WERI-Rb-1 (cell line): ENCODE data around the gene STOML1.

Source experiments
- DNase-seq: peaks from one replicate; pipeline ENCODE4 v3.0.0-alpha.2; 2020
- H3K27ac ChIP-seq: fragments of 250-450 bp; sonication (Bioruptor Pico); 2 replicates; pipeline ENCODE4 v1.5.1; 2020; ENCODE audit warnings: mild to moderate bottlenecking, moderate library complexity
- H3K27me3 ChIP-seq: fragments of 250-450 bp; sonication (Bioruptor Pico); 2 replicates; pipeline ENCODE4 v1.5.1; 2021; ENCODE audit warnings: mild to moderate bottlenecking, low read depth, moderate library complexity; ENCODE audit not compliant: insufficient read depth, severe bottlenecking
- H3K36me3 ChIP-seq: fragments of 250-450 bp; sonication (Bioruptor Pico); 2 replicates; pipeline ENCODE4 v1.5.1; 2020; ENCODE audit warnings: mild to moderate bottlenecking, moderate library complexity
- H3K4me3 ChIP-seq: 2 replicates; pipeline ENCODE4 v1.5.1; 2011; ENCODE audit warnings: low read depth, mild to moderate bottlenecking, control low read depth, low read length
- H3K9me3 ChIP-seq: fragments of 250-450 bp; sonication (Bioruptor Pico); 2 replicates; pipeline ENCODE4 v1.5.1; 2021; ENCODE audit warnings: mild to moderate bottlenecking, moderate library complexity; ENCODE audit not compliant: severe bottlenecking
- TF ChIP-seq, protein P1 (sequence below): IDR thresholded peaks from 2 replicates; pipeline ENCODE4 v1.5.1; 2011; ENCODE audit warnings: low read depth, mild to moderate bottlenecking, control low read depth, inconsistent platforms, low read length

Gene STOML1, protein sequence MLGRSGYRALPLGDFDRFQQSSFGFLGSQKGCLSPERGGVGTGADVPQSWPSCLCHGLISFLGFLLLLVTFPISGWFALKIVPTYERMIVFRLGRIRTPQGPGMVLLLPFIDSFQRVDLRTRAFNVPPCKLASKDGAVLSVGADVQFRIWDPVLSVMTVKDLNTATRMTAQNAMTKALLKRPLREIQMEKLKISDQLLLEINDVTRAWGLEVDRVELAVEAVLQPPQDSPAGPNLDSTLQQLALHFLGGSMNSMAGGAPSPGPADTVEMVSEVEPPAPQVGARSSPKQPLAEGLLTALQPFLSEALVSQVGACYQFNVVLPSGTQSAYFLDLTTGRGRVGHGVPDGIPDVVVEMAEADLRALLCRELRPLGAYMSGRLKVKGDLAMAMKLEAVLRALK

DNA sequence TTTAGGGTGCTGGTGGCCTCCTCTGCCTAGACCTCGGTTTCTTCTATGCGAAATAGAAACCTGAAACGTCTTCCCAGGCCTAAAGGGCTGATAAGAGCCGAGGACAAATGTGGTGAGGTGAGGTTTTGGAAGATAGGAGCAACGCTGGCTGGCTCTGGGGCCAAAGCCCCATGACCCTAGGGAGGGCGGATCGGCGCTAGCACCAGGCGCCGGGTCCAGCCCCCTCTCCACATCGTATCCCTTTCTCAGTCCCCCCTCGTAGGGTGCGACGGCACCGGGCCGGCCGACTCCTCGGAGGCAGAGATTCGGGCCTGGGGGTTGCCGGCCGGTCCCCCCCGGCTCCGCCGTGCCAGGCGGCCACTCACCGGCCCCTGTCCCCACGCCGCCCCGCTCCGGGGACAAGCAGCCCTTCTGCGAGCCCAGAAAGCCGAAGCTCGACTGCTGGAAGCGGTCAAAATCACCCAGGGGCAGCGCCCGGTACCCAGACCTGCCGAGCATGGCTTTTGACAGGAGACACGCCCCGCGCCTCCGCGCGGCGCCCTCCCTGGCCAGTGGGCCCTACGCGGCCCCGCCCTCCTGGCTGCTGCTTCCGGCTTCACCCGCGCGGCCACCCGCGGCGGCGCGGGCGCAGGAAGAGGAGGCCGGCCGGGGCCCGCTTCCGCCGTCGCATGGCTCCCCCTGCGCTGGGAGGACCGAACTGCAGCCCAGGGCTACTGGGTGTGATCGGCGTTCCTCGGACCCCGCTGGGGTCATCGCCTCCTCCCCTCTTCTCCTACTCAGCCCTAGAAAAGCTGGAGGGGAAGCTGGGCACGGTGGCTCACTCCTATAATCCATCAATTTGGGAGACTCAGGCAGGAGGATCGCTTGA lies at the start of gene STOML1:
TSS of gene STOML1 (minus strand) at position 570 of the 868 bp plus-strand sequence. CDS start at position 498, 72 bp downstream.
- peak within 1 kb of the TSS; percentile 24 for H3K27ac ChIP-seq

DNA sequence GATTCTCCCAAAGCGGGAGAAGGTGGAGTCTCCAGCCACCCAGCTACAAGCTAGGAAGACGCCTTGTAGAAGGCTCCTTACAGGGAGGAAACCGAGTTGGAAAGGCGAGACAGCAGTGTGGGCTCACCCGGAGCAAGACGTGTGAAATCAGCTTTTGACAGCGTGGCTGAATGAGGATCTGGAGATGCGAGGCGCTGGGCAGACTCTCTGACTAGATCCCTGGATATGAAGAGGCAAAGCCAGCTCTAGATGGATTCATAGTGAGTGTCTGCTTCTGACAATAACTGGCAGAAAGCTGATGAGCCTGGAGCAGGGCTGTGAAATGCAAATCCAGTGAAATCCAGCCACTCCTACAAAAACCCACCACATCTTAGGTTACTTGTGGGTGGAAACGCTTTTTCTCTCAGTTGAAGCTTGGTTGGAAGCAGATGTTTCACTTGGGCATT lies 49.2 kb upstream of the STOML1 start:
- Histone ChIP-seq H3K27me3 (no peaks in the 10 kb centered on the region), H3K4me3 (no peak overlapping the region), H3K9me3 (no peaks in the 10 kb centered on the region), H3K36me3 (peaks cover 4% of the 10 kb centered on the region; the same call in 1 of the 2 replicates), H3K27ac (no peak overlapping the region)
- TF ChIP-seq, protein P1, sequence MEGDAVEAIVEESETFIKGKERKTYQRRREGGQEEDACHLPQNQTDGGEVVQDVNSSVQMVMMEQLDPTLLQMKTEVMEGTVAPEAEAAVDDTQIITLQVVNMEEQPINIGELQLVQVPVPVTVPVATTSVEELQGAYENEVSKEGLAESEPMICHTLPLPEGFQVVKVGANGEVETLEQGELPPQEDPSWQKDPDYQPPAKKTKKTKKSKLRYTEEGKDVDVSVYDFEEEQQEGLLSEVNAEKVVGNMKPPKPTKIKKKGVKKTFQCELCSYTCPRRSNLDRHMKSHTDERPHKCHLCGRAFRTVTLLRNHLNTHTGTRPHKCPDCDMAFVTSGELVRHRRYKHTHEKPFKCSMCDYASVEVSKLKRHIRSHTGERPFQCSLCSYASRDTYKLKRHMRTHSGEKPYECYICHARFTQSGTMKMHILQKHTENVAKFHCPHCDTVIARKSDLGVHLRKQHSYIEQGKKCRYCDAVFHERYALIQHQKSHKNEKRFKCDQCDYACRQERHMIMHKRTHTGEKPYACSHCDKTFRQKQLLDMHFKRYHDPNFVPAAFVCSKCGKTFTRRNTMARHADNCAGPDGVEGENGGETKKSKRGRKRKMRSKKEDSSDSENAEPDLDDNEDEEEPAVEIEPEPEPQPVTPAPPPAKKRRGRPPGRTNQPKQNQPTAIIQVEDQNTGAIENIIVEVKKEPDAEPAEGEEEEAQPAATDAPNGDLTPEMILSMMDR = no peak
- no peak for DNase-seq

More for the DNA sequence above, at the start of gene STOML1:
- H3K4me3 ChIP-seq = peak within 1 kb of the TSS; percentile 72
- H3K27me3 ChIP-seq = no peaks in the 10 kb centered on the region
- no peaks in the 10 kb centered on the region for H3K9me3 ChIP-seq
- DNase-seq = peak; percentile 95
- TF ChIP-seq, protein P1 = peak; percentile 87
- H3K36me3 ChIP-seq = no peaks in the 10 kb centered on the region; the same call in 1 of the 2 replicates

DNA sequence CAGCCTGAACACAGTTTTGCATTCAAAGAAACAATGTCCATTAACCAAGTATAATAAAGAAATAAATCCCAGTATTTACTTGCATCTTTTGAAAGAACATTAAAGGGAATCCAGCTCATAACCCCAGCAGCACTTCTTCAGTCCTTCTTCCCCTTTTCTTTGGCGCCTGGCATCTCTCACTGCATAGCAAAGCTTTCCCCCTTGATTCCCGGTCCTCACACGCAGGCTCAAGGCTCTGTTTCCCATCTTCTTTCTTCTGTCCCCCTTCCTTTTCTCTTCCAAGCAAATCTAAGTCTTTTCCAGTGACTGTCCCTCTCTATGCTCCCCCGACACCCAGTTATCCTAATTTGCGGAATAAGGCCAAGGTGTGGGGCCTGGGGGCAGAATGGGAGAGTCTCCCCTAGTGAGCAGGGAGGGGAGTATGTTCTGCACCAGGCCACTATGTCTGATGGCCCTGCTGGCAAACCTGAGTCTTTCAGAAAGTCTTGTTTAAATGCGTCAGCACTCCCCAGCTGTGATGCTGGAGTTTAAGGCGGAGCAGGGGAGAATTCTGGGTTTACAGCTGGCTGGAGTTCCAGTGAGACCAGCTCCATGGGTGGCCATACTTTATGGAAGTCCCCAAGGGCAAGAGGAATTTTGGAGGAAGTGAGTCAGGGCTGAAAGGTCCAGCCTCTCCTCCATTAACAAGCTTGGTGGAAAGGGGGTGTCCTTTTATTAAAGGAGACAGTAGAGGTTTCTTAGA lies 48.2 kb upstream of the STOML1 start:
- Histone ChIP-seq H3K27ac (no peak overlapping the region), H3K27me3 (no peaks in the 10 kb centered on the region), H3K36me3 (peaks cover 7% of the 10 kb centered on the region; the same call in 1 of the 2 replicates), H3K9me3 (no peaks in the 10 kb centered on the region), H3K4me3 (no peak overlapping the region)
- DNase-seq = no peak
- TF ChIP-seq, protein P1 = no peak

DNA sequence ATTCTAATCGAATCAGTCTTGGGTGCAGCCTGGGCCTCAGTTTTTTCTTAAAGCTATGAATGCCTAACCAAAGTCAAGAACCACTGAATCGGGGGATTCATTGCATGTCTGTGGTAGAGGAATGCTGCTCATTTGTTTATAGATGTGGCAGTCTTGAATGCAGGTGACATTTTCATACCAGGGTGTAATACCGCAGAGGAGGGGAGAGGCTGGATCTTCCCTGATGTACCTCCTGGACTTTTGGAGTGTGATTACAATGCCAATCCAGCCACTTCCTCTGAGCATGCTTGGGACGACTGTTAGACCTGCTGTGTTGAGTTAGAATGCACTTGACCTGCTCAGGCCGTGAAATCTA lies 47.5 kb upstream of the STOML1 start:
- Histone ChIP-seq H3K27ac (no peak overlapping the region), H3K36me3 (peaks cover 14% of the 10 kb centered on the region; the same call in 1 of the 2 replicates), H3K27me3 (no peaks in the 10 kb centered on the region), H3K4me3 (no peak overlapping the region), H3K9me3 (no peaks in the 10 kb centered on the region)
- DNase-seq = no peak
- TF ChIP-seq, protein P1 = no peak

DNA sequence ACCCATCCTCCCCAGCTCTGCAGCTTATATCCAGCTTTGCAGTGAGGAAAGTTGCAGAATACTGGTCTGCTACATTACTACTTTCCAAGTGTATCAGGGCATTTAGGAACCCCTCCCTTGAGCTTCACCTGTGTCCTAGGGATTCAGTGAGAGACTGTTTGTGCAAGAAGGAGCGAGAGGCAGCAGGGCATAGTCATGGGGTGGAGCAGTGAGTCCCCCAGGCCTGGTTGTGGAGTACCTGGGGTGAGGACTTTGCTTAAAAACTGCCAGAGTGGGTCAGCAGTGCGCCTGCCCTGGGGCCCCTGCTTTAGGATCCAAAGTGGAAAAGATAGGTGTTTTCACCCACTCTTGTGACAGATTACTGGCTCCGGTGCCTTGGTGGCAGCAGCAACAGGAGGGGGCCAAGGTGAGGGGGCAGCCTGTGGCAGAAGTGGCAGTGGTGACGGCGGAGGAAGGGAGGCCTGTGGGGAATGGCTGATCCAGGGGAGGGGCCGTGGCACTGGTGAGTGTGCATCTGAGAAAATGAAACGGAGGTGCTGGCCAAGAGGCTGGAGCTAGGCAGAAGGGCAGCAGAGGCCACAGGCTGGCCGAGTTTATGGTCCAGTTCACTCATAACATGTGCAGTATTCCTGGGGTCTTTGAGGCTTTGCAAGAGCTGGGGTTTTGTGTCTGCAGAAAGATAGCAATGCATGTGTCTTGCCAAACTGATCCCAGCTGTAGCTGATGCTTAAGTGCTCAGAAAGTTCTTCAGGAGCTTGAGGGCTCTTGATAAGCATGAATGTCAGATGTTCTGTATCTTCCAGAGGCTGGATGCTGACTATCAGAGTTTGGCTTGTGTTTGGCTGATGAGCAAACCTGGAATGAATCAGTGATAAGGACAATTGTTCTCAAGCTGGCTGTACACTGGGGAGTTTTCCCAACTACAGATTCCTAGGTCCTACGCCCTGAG lies 46.9 kb upstream of the STOML1 start:
- H3K4me3 ChIP-seq = no peak overlapping the region
- DNase-seq = no peak
- H3K36me3 ChIP-seq = peaks cover 19% of the 10 kb centered on the region; the same call in 1 of the 2 replicates
- no peak overlapping the region for H3K27ac ChIP-seq
- no peaks in the 10 kb centered on the region for H3K9me3 ChIP-seq
- no peaks in the 10 kb centered on the region for H3K27me3 ChIP-seq
- TF ChIP-seq, protein P1 = no peak
